ENCODE results near the gene C17orf75.
"Not testable (repeated sequence)": the region's sequence is repeated elsewhere in the genome, so short reads cannot be mapped to it uniquely, and the experiment has no call there.

The C17orf75 gene

GRCh38 chr17:32342603-32343325 lies 791 bp upstream of the C17orf75 start:
- no peak for DNase-seq

GRCh38 chr17:32341141-32341856 lies 674 bp downstream of the C17orf75 start:
- DNase-seq = no peak

- DNase-seq = no peak
Observed at GRCh38 chr17:32335687-32336086, 6.3 kb downstream of the C17orf75 start.

GRCh38 chr17:32335046-32335445 lies 6.9 kb downstream of the C17orf75 start:
- no peak for DNase-seq

GRCh38 chr17:32333187-32333586 lies 8.8 kb downstream of the C17orf75 start:
- no peak for DNase-seq

- no peak for DNase-seq
Observed at GRCh38 chr17:32331243-32332040, 10.5 kb downstream of the C17orf75 start.

GRCh38 chr17:32330147-32330546 lies 11.8 kb downstream of the C17orf75 start:
- DNase-seq = no peak

GRCh38 chr17:32327911-32328310 lies 14.1 kb downstream of the C17orf75 start:
- no peak for DNase-seq

- DNase-seq = no peak
Observed at GRCh38 chr17:32323811-32324491, 18.0 kb downstream of the C17orf75 start.

GRCh38 chr17:32323046-32323445 lies 18.9 kb downstream of the C17orf75 start:
- no peak for DNase-seq

GRCh38 chr17:32320847-32321246 lies 21.1 kb downstream of the C17orf75 start:
- no peak for DNase-seq

GRCh38 chr17:32320080-32320479 lies 21.9 kb downstream of the C17orf75 start:
- DNase-seq = not testable (repeated sequence)

GRCh38 chr17:32319548-32319905 lies 22.4 kb downstream of the C17orf75 start:
- peak; percentile 46 for DNase-seq

- DNase-seq = no peak
Observed at GRCh38 chr17:32318071-32318470, 23.9 kb downstream of the C17orf75 start.

GRCh38 chr17:32317353-32317752 lies 24.6 kb downstream of the C17orf75 start:
- no peak for DNase-seq

- not testable (repeated sequence) for DNase-seq
Observed at GRCh38 chr17:32316653-32317052, 25.3 kb downstream of the C17orf75 start.

GRCh38 chr17:32315171-32315570 lies 26.8 kb downstream of the C17orf75 start:
- no peak for DNase-seq

GRCh38 chr17:32314636-32315035 lies 27.3 kb downstream of the C17orf75 start:
- no peak for DNase-seq

- DNase-seq = no peak
Observed at GRCh38 chr17:32311028-32311536, 30.9 kb downstream of the C17orf75 start.

- DNase-seq = no peak
Observed at GRCh38 chr17:32307658-32308057, 34.3 kb downstream of the C17orf75 start.

- DNase-seq = no peak
Observed at GRCh38 chr17:32305049-32305448, 36.9 kb downstream of the C17orf75 start.

GRCh38 chr17:32303781-32304288 lies 38.1 kb downstream of the C17orf75 start:
- no peak for DNase-seq

All from NCI-H2107 (cell line).